Mesothelial cell of epicardium (in vitro differentiated cells): ENCODE data around the gene FSTL5. TPM values are rescaled to one million over a fixed set of nuclear protein-coding genes. Genes with fewer than 3 reads are reported as not detected.
"Not testable (repeated sequence)": the region's sequence is repeated elsewhere in the genome, so short reads cannot be mapped to it uniquely, and the experiment has no call there.

Source experiments
- DNase-seq, 2 experiments: peaks; one replicate each; pipeline ENCODE4 v3.0.0; 2021; ENCODE audit warnings: low spot score in 2 of 2; ENCODE audit not compliant: unreplicated experiment in 2 of 2
- H3K27ac Mint-ChIP-seq: 2 replicates; pipeline ENCODE4 v1.8.0; 2021; ENCODE audit warnings: mixed read lengths
- H3K27me3 Mint-ChIP-seq: 2 replicates; pipeline ENCODE4 v1.8.0; 2021; ENCODE audit warnings: low read depth, mixed read lengths
- H3K36me3 Mint-ChIP-seq: 2 replicates; pipeline ENCODE4 v1.8.0; 2021; ENCODE audit warnings: mixed read lengths
- H3K4me1 Mint-ChIP-seq: 2 replicates; pipeline ENCODE4 v1.8.0; 2021; ENCODE audit warnings: mixed read lengths
- H3K4me3 Mint-ChIP-seq: 2 replicates; pipeline ENCODE4 v1.8.0; 2021; ENCODE audit warnings: mild to moderate bottlenecking, moderate library complexity, mixed read lengths
- H3K9me3 Mint-ChIP-seq: 2 replicates; pipeline ENCODE4 v1.8.0; 2021; ENCODE audit warnings: mixed read lengths
- total RNA-seq: library from RNA; stranded (reverse); gene quantifications from 3 replicates; pipeline ENCODE4 v1.2.1, GENCODE V29; 2021
- TF ChIP-seq, protein P1 (sequence below): fragments of 200-600 bp; sonication (generic); IDR thresholded peaks from one replicate; pipeline ENCODE4 v1.5.0; 2021; ENCODE audit warnings: antibody characterized with exemption; ENCODE audit not compliant: unreplicated experiment

Gene FSTL5
- total RNA-seq, 1 donor from 2014 or later = 0.04 TPM

DNA sequence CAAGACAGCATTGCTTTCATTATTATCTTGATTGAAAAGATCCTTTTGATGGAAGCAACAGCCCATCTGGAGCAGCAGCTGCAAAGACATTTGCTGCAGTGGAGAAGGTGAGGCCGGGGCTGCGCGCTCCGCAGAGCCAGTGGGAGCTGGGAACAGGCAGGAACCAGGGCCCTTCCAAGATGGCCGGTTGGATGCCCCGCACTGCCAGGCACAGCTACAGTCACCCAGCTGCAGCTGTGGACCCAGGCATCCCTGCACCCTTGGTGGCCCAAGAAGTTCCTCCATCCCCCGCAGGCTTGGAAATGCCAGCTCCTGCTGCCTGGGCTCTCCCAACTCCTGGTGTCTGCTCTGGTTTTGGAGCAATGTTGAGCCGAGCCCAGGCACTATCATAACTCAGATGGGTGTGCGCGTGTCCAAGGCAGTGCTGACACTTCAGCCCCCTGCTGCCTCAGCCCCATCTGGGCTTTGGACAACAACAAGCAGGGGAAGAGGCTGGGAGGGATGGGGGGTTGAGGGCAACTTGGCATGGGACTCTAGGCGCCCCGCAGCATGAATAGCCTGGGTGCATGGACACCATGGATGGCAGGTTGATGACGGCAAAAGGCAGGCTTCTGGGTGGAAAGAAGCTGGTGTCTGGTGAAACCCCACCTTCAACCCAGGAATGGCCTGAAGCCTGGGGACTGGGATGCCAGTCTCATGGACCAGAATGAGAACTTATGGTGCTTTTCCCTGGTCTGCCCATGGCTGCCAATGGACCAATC is 371.8 kb downstream of the FSTL5 start:
- H3K4me3 Mint-ChIP-seq = no peak overlapping the region
- no peak for DNase-seq
- H3K4me1 Mint-ChIP-seq = no peaks in the 10 kb centered on the region
- TF ChIP-seq, protein P1, sequence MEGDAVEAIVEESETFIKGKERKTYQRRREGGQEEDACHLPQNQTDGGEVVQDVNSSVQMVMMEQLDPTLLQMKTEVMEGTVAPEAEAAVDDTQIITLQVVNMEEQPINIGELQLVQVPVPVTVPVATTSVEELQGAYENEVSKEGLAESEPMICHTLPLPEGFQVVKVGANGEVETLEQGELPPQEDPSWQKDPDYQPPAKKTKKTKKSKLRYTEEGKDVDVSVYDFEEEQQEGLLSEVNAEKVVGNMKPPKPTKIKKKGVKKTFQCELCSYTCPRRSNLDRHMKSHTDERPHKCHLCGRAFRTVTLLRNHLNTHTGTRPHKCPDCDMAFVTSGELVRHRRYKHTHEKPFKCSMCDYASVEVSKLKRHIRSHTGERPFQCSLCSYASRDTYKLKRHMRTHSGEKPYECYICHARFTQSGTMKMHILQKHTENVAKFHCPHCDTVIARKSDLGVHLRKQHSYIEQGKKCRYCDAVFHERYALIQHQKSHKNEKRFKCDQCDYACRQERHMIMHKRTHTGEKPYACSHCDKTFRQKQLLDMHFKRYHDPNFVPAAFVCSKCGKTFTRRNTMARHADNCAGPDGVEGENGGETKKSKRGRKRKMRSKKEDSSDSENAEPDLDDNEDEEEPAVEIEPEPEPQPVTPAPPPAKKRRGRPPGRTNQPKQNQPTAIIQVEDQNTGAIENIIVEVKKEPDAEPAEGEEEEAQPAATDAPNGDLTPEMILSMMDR = no peak
- no peaks in the 10 kb centered on the region for H3K36me3 Mint-ChIP-seq
- H3K27me3 Mint-ChIP-seq = no peaks in the 10 kb centered on the region
- H3K9me3 Mint-ChIP-seq = no peaks in the 10 kb centered on the region
- no peak overlapping the region for H3K27ac Mint-ChIP-seq

DNA sequence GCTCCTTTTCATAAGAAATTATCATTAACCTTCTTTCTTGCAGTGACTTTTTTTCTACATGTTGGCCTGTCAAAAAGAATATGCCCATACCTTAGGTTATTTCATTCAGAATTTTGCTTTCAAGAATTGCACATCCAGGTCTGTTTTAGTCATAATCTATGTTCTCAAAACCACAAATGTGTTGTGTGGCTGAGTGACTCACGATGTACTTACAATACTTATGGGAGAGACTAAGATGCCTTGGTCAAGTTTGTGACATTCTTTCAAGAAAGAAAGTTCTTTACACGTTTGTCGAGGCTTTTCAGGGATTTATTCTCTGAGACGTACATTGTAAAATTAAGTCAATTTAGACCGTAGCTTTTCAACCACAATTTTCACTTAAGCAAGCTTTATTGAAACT is 396.7 kb downstream of the FSTL5 start:
- no peak for DNase-seq
- H3K27ac Mint-ChIP-seq = no peak overlapping the region
- no peaks in the 10 kb centered on the region for H3K9me3 Mint-ChIP-seq
- no peaks in the 10 kb centered on the region for H3K27me3 Mint-ChIP-seq
- no peak overlapping the region for H3K4me3 Mint-ChIP-seq
- H3K36me3 Mint-ChIP-seq = no peaks in the 10 kb centered on the region
- TF ChIP-seq, protein P1 = no peak
- H3K4me1 Mint-ChIP-seq = no peaks in the 10 kb centered on the region

DNA sequence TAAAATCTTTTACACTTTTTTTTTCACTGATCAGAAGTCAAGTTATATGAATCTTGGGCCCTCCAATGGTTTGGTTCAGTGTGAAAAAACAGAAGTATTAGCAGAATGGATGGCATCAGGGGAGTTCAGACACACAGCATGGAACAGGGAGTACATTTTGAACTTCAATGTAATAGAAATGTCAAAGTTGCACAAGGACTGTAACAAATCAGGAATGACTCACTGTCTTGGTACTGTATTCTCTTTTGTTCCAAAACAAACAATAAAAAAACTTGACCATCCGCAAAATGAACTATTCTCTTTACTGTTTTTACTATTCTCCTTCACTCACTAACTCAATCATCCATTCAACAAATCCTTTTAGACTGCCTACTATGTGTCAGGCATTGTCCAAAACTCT is 401.0 kb downstream of the FSTL5 start:
- Mint-ChIP-seq H3K27ac (no peak overlapping the region), H3K4me3 (no peak overlapping the region), H3K9me3 (no peaks in the 10 kb centered on the region), H3K27me3 (peaks cover 2% of the 10 kb centered on the region), H3K4me1 (no peaks in the 10 kb centered on the region), H3K36me3 (no peaks in the 10 kb centered on the region)
- TF ChIP-seq, protein P1 = no peak
- DNase-seq = no peak

DNA sequence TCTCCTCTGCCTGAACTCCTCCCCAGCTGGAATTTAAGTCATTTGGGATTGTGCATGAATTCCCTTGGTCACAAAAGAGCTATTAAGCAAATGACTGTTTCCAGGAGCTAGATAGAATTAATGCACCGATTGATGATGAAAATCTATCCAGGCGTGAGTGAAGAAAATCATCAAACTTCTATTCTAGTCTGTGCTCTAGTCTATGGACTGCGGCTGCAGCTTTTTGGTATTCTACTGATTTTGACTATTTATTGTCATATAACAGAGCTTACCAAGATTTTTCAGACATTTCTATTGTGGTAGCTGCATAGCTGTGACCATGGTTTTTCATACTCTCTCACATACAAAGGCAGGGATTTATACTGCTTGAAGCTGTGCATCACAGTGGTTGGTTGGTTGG is 403.8 kb downstream of the FSTL5 start:
- no peak overlapping the region for H3K4me3 Mint-ChIP-seq
- H3K36me3 Mint-ChIP-seq = no peaks in the 10 kb centered on the region
- H3K4me1 Mint-ChIP-seq = no peaks in the 10 kb centered on the region
- DNase-seq = no peak
- peaks cover 2% of the 10 kb centered on the region for H3K27me3 Mint-ChIP-seq
- TF ChIP-seq, protein P1 = no peak
- H3K27ac Mint-ChIP-seq = no peak overlapping the region
- H3K9me3 Mint-ChIP-seq = no peaks in the 10 kb centered on the region

DNA sequence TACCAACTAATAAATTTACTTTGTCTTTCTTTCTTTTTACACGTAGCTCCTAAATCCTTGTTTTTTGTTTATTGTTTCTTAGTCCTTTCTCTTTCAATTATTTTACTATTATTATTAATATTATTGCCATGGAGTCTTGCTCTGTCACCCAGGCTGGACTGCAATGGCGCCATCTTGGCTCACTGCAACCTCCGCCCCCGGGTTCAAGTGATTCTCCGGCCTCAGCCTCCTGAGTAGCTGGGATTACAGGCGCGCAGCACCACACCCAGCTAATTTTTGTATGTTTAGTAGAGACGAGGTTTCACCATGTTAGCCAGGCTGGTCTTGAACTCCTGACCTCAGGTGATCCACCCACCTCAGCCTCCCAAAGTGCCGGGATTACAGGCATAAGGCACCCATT is 405.4 kb downstream of the FSTL5 start:
- not testable (repeated sequence) for H3K27ac Mint-ChIP-seq, H3K36me3 Mint-ChIP-seq, H3K4me1 Mint-ChIP-seq, H3K9me3 Mint-ChIP-seq, DNase-seq, H3K27me3 Mint-ChIP-seq, H3K4me3 Mint-ChIP-seq

DNA sequence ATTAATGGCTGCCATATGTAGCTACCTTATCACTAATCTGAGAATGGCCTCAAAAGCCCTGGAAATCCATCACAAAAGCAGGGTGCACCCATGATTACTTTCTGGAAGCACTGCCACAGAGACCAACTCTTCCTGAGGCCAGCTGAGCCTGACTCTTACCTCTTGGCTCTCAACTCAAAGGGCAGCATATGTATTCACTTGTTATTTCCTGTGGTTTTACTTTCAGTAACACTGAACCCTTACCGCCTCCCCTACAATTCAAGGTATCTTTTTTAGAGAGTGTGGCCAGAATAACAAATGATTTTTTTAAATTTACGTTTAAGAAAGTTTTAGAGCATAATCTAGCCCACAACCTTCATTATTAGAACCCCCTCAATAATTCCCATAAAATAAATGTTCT is 434.9 kb downstream of the FSTL5 start:
- no peak overlapping the region for H3K4me3 Mint-ChIP-seq
- no peaks in the 10 kb centered on the region for H3K36me3 Mint-ChIP-seq
- no peak overlapping the region for H3K27ac Mint-ChIP-seq
- no peaks in the 10 kb centered on the region for H3K4me1 Mint-ChIP-seq
- no peak for DNase-seq
- TF ChIP-seq, protein P1 = no peak
- no peaks in the 10 kb centered on the region for H3K9me3 Mint-ChIP-seq
- H3K27me3 Mint-ChIP-seq = no peaks in the 10 kb centered on the region
